ENCODE measurements around the gene RC3H1. TPM values are rescaled to one million over a fixed set of nuclear protein-coding genes. Genes with fewer than 3 reads are reported as not detected.

The RC3H1 gene
- total and polyA plus RNA-seq, 2 of the 13 experiments (the other 11 are each of a cell fraction or from before 2014, with no cell fraction given) = 11.2 to 19.6 TPM

DNA sequence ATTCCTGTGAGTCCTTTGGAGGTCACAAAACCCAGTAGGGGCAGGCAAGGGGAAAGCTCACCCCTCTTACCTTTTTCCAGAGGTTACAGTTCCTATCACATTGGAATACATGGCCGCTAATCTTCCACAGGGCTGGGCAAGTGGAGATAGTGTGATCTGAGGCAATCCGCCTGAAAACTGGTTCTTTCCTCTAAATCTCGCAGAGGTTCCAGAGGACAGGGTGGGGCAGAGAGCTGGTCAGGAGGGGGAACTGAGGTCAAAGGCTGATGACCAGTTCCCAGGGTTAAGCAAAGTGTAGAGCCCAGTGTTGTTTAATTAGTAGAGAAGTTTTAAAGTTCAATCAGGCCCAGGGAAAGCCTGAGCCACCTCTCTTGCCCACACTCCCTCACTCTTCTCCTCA, 105.0 kb downstream of the RC3H1 start, which contains the start of gene SERPINC1 (continued):
- TF ChIP-seq POLR2A (IDR thresholded peaks at IDR 0.05; ENCODE audit: insufficient read depth in 1 of 2, low read depth in 2 of 2, low read length in 2 of 2) (peak; percentile 62 to 80), ZNF878 (CRISPR knock-in tag; IDR thresholded peaks at IDR 0.05) (no peak), ZNF234 (CRISPR knock-in tag; conservative IDR thresholded peaks at IDR 0.05) (no peak), CREM (IDR thresholded peaks at IDR 0.05) (peak; percentile 56; the same call in 1 of the 2 replicates), CREM (CRISPR knock-in tag; IDR thresholded peaks at IDR 0.05) (no peak), NRL (CRISPR knock-in tag; IDR thresholded peaks at IDR 0.05; ENCODE audit: borderline replicate concordance) (no peak), ZMAT3 (CRISPR knock-in tag; conservative IDR thresholded peaks at IDR 0.05) (peak; percentile 66; the same call in 1 of the 2 replicates), SMYD3 (CRISPR knock-in tag; IDR thresholded peaks at IDR 0.05) (peak; percentile 66; the same call in 1 of the 2 replicates), TMF1 (CRISPR knock-in tag; IDR thresholded peaks at IDR 0.05; ENCODE audit: low read depth) (0 out of 2 replicates have a peak, but pooled peaks have one; percentile 51), ZNF143 (CRISPR knock-in tag; IDR thresholded peaks at IDR 0.05) (no peak), ZNF136 (CRISPR knock-in tag; IDR thresholded peaks at IDR 0.05; ENCODE audit: low read depth) (no peak), RELA (CRISPR knock-in tag; IDR thresholded peaks at IDR 0.05) (no peak), ZNF598 (CRISPR knock-in tag; IDR thresholded peaks at IDR 0.05; ENCODE audit: borderline replicate concordance) (no peak), MAZ (IDR thresholded peaks at IDR 0.05; ENCODE audit: borderline replicate concordance, low read depth, low read length) (peak; percentile 26; the same call in 1 of the 2 replicates), MAZ (CRISPR knock-in tag; IDR thresholded peaks at IDR 0.05; ENCODE audit: low read depth) (peak; percentile 51; the same call in 1 of the 2 replicates)
- TF ChIP-seq, protein P1, sequence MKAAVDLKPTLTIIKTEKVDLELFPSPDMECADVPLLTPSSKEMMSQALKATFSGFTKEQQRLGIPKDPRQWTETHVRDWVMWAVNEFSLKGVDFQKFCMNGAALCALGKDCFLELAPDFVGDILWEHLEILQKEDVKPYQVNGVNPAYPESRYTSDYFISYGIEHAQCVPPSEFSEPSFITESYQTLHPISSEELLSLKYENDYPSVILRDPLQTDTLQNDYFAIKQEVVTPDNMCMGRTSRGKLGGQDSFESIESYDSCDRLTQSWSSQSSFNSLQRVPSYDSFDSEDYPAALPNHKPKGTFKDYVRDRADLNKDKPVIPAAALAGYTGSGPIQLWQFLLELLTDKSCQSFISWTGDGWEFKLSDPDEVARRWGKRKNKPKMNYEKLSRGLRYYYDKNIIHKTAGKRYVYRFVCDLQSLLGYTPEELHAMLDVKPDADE (CRISPR knock-in tag; IDR thresholded peaks at IDR 0.05) = no peak
- TF ChIP-seq, protein P2, sequence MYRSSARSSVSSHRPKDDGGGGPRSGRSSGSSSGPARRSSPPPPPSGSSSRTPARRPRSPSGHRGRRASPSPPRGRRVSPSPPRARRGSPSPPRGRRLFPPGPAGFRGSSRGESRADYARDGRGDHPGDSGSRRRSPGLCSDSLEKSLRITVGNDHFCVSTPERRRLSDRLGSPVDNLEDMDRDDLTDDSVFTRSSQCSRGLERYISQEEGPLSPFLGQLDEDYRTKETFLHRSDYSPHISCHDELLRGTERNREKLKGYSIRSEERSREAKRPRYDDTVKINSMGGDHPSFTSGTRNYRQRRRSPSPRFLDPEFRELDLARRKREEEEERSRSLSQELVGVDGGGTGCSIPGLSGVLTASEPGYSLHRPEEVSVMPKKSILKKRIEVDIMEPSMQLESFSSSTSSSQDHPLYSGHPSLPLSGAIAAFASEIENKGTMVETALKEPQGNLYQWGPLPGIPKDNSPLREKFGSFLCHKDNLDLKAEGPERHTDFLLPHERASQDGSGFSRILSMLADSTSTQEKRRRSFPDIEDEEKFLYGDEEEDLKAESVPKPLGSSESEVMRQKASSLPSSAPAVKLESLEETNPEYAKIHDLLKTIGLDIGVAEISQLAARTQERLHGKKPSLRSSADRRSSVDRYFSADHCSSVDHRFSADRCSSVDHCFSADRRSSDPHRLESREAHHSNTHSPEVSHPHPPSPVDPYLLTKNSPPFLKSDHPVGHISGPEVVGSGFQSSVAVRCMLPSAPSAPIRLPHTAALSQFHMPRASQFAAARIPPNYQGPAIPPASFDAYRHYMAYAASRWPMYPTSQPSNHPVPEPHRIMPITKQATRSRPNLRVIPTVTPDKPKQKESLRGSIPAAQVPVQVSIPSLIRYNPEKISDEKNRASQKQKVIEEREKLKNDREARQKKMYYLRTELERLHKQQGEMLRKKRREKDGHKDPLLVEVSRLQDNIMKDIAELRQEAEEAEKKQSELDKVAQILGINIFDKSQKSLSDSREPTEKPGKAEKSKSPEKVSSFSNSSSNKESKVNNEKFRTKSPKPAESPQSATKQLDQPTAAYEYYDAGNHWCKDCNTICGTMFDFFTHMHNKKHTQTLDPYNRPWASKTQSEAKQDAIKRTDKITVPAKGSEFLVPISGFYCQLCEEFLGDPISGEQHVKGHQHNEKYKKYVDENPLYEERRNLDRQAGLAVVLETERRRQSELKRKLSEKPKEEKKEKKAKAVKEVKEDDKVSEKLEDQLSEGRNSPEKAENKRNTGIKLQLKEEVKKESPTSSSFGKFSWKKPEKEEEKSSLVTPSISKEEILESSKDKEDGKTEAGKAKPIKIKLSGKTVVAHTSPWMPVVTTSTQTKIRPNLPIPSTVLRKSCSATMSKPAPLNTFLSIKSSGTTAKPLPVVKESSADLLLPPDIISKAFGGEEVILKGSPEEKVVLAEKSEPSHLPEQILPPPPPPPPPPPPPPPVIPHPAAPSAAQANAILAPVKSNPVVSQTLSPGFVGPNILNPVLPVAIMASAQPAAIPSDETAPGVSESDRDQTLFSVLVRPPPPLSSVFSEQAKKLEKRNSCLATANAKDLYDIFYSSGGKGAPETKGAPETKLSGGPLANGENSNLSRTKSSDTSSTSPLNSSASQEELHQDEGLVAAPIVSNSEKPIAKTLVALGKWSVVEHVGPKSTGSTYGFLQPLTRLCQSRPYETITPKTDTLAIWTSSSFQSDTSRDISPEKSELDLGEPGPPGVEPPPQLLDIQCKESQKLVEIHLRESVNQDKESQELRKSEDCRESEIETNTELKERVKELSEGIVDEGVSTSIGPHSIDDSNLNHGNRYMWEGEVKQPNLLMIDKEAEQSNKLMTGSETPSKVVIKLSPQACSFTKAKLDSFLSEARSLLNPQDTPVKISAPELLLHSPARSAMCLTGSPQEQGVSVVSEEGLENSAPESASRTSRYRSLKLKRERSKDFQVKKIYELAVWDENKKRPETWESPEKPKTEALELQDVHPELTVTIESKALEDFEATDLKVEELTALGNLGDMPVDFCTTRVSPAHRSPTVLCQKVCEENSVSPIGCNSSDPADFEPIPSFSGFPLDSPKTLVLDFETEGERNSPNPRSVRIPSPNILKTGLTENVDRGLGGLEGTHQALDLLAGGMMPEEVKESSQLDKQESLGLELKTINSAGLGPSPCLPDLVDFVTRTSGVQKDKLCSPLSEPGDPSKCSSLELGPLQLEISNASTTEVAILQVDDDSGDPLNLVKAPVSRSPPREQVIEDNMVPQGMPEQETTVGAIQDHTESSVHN (CRISPR knock-in tag; IDR thresholded peaks at IDR 0.05) = no peak
- TF ChIP-seq, protein P3, sequence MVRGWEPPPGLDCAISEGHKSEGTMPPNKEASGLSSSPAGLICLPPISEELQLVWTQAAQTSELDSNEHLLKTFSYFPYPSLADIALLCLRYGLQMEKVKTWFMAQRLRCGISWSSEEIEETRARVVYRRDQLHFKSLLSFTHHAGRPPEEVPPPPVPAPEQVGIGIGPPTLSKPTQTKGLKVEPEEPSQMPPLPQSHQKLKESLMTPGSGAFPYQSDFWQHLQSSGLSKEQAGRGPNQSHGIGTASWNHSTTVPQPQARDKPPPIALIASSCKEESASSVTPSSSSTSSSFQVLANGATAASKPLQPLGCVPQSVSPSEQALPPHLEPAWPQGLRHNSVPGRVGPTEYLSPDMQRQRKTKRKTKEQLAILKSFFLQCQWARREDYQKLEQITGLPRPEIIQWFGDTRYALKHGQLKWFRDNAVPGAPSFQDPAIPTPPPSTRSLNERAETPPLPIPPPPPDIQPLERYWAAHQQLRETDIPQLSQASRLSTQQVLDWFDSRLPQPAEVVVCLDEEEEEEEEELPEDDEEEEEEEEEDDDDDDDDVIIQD (CRISPR knock-in tag; IDR thresholded peaks at IDR 0.05; ENCODE audit: low read depth) = no peak
- TF ChIP-seq, protein P4, sequence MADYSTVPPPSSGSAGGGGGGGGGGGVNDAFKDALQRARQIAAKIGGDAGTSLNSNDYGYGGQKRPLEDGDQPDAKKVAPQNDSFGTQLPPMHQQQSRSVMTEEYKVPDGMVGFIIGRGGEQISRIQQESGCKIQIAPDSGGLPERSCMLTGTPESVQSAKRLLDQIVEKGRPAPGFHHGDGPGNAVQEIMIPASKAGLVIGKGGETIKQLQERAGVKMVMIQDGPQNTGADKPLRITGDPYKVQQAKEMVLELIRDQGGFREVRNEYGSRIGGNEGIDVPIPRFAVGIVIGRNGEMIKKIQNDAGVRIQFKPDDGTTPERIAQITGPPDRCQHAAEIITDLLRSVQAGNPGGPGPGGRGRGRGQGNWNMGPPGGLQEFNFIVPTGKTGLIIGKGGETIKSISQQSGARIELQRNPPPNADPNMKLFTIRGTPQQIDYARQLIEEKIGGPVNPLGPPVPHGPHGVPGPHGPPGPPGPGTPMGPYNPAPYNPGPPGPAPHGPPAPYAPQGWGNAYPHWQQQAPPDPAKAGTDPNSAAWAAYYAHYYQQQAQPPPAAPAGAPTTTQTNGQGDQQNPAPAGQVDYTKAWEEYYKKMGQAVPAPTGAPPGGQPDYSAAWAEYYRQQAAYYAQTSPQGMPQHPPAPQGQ (CRISPR knock-in tag; IDR thresholded peaks at IDR 0.05; ENCODE audit: borderline replicate concordance) = no peak

Measured in HepG2 (cell line).